Measurements from ENCODE around the gene CDHR2.

The CDHR2 gene

GRCh38 chr5:176538989-176539384 is 10.2 kb upstream of the CDHR2 start:
- peaks cover 20 to 60% (median 56%) of the 10 kb centered on the region in 5 donors for H3K4me1 ChIP-seq (ENCODE audit: control insufficient read depth in 5 of 5, insufficient read depth in 5 of 5, low read length in 5 of 5)
- H3K9me3 ChIP-seq (ENCODE audit: control insufficient read depth in 5 of 5, low read length in 5 of 5) = no peaks in the 10 kb centered on the region
- no peak overlapping the region for H3K27ac ChIP-seq (ENCODE audit: low read depth, low read length)
- H3K9ac ChIP-seq (ENCODE audit: low read length in 5 of 5) = no peak overlapping the region
- H3K4me3 ChIP-seq (ENCODE audit: low read depth in 1 of 5, low read length in 5 of 5) = no peak overlapping the region
- H3K36me3 ChIP-seq (ENCODE audit: control insufficient read depth in 5 of 5, insufficient read depth in 5 of 5, low read length in 5 of 5) = no peaks in the 10 kb centered on the region
- no peaks in the 10 kb centered on the region for H3K27me3 ChIP-seq (ENCODE audit: control insufficient read depth in 5 of 5, insufficient read depth in 4 of 5, low read length in 5 of 5)

- Histone ChIP-seq H3K27me3 (ENCODE audit: control insufficient read depth in 5 of 5, insufficient read depth in 4 of 5, low read length in 5 of 5) (no peaks in the 10 kb centered on the region), H3K4me1 (ENCODE audit: control insufficient read depth in 5 of 5, insufficient read depth in 5 of 5, low read length in 5 of 5) (peaks cover 7 to 47% (median 43%) of the 10 kb centered on the region in 5 donors), H3K27ac (ENCODE audit: low read depth, low read length) (no peak overlapping the region), H3K36me3 (ENCODE audit: control insufficient read depth in 5 of 5, insufficient read depth in 5 of 5, low read length in 5 of 5) (no peaks in the 10 kb centered on the region), H3K9me3 (ENCODE audit: control insufficient read depth in 5 of 5, low read length in 5 of 5) (no peaks in the 10 kb centered on the region), H3K4me3 (ENCODE audit: low read depth in 1 of 5, low read length in 5 of 5) (no peak overlapping the region), H3K9ac (ENCODE audit: low read length in 5 of 5) (no peak overlapping the region)
Measured at GRCh38 chr5:176540476-176540899, 8.7 kb upstream of the CDHR2 start.

- H3K27ac ChIP-seq (ENCODE audit: low read depth, low read length) = no peak overlapping the region
- H3K4me1 ChIP-seq (ENCODE audit: control insufficient read depth in 5 of 5, insufficient read depth in 5 of 5, low read length in 5 of 5) = peaks cover 5 to 43% (median 39%) of the 10 kb centered on the region in 5 donors
- peak overlapping the region in 1 of 5 donors; percentile 28 for H3K9ac ChIP-seq (ENCODE audit: low read length in 5 of 5)
- no peaks in the 10 kb centered on the region for H3K27me3 ChIP-seq (ENCODE audit: control insufficient read depth in 5 of 5, insufficient read depth in 4 of 5, low read length in 5 of 5)
- peak overlapping the region in 1 of 5 donors; percentile 15 for H3K4me3 ChIP-seq (ENCODE audit: low read depth in 1 of 5, low read length in 5 of 5)
- no peaks in the 10 kb centered on the region for H3K36me3 ChIP-seq (ENCODE audit: control insufficient read depth in 5 of 5, insufficient read depth in 5 of 5, low read length in 5 of 5)
- no peaks in the 10 kb centered on the region for H3K9me3 ChIP-seq (ENCODE audit: control insufficient read depth in 5 of 5, low read length in 5 of 5)
Measured at GRCh38 chr5:176540956-176541337, 8.2 kb upstream of the CDHR2 start.

- Histone ChIP-seq H3K27ac (ENCODE audit: low read depth, low read length) (no peak overlapping the region), H3K27me3 (ENCODE audit: control insufficient read depth in 5 of 5, insufficient read depth in 4 of 5, low read length in 5 of 5) (no peaks in the 10 kb centered on the region), H3K9me3 (ENCODE audit: control insufficient read depth in 5 of 5, low read length in 5 of 5) (no peaks in the 10 kb centered on the region), H3K4me3 (ENCODE audit: low read depth in 1 of 5, low read length in 5 of 5) (peak overlapping the region in 2 of 5 donors; percentile 1 to 77), H3K9ac (ENCODE audit: low read length in 5 of 5) (peak overlapping the region in 1 of 5 donors; percentile 28), H3K4me1 (ENCODE audit: control insufficient read depth in 5 of 5, insufficient read depth in 5 of 5, low read length in 5 of 5) (peaks cover 2 to 38% (median 33%) of the 10 kb centered on the region in 5 donors), H3K36me3 (ENCODE audit: control insufficient read depth in 5 of 5, insufficient read depth in 5 of 5, low read length in 5 of 5) (no peaks in the 10 kb centered on the region)
Measured at GRCh38 chr5:176541338-176542134, 7.6 kb upstream of the CDHR2 start.

GRCh38 chr5:176542135-176542595 is 7.0 kb upstream of the CDHR2 start:
- Histone ChIP-seq H3K9me3 (ENCODE audit: control insufficient read depth in 5 of 5, low read length in 5 of 5) (no peaks in the 10 kb centered on the region), H3K4me1 (ENCODE audit: control insufficient read depth in 5 of 5, insufficient read depth in 5 of 5, low read length in 5 of 5) (peaks cover 2 to 38% (median 33%) of the 10 kb centered on the region in 5 donors), H3K36me3 (ENCODE audit: control insufficient read depth in 5 of 5, insufficient read depth in 5 of 5, low read length in 5 of 5) (no peaks in the 10 kb centered on the region), H3K9ac (ENCODE audit: low read length in 5 of 5) (peak overlapping the region in 3 of 5 donors; percentile 28 to 67 (median 64)), H3K27ac (ENCODE audit: low read depth, low read length) (no peak overlapping the region), H3K27me3 (ENCODE audit: control insufficient read depth in 5 of 5, insufficient read depth in 4 of 5, low read length in 5 of 5) (no peaks in the 10 kb centered on the region), H3K4me3 (ENCODE audit: low read depth in 1 of 5, low read length in 5 of 5) (peak overlapping the region; percentile 58 to 89 (median 70))

- Histone ChIP-seq H3K27me3 (ENCODE audit: control insufficient read depth in 5 of 5, insufficient read depth in 4 of 5, low read length in 5 of 5) (peaks cover 0 to 4% (median 0%) of the 10 kb centered on the region in 5 donors), H3K9ac (ENCODE audit: low read length in 5 of 5) (peak overlapping the region in 4 of 5 donors; percentile 58 to 67 (median 64)), H3K36me3 (ENCODE audit: control insufficient read depth in 5 of 5, insufficient read depth in 5 of 5, low read length in 5 of 5) (no peaks in the 10 kb centered on the region), H3K4me3 (ENCODE audit: low read depth in 1 of 5, low read length in 5 of 5) (peak overlapping the region; percentile 69 to 89 (median 77)), H3K27ac (ENCODE audit: low read depth, low read length) (no peak overlapping the region), H3K4me1 (ENCODE audit: control insufficient read depth in 5 of 5, insufficient read depth in 5 of 5, low read length in 5 of 5) (peaks cover 2 to 38% (median 33%) of the 10 kb centered on the region in 5 donors), H3K9me3 (ENCODE audit: control insufficient read depth in 5 of 5, low read length in 5 of 5) (no peaks in the 10 kb centered on the region)
Measured at GRCh38 chr5:176542596-176543427, 6.3 kb upstream of the CDHR2 start.

GRCh38 chr5:176543428-176544182 is 5.5 kb upstream of the CDHR2 start:
- Histone ChIP-seq H3K4me3 (ENCODE audit: low read depth in 1 of 5, low read length in 5 of 5) (peak overlapping the region; percentile 74 to 89 (median 77)), H3K9me3 (ENCODE audit: control insufficient read depth in 5 of 5, low read length in 5 of 5) (no peaks in the 10 kb centered on the region), H3K27me3 (ENCODE audit: control insufficient read depth in 5 of 5, insufficient read depth in 4 of 5, low read length in 5 of 5) (peaks cover 0 to 4% (median 0%) of the 10 kb centered on the region in 5 donors), H3K36me3 (ENCODE audit: control insufficient read depth in 5 of 5, insufficient read depth in 5 of 5, low read length in 5 of 5) (no peaks in the 10 kb centered on the region), H3K4me1 (ENCODE audit: control insufficient read depth in 5 of 5, insufficient read depth in 5 of 5, low read length in 5 of 5) (peaks cover 2 to 31% (median 27%) of the 10 kb centered on the region in 5 donors), H3K27ac (ENCODE audit: low read depth, low read length) (no peak overlapping the region), H3K9ac (ENCODE audit: low read length in 5 of 5) (peak overlapping the region; percentile 48 to 80 (median 57))

- Histone ChIP-seq H3K4me3 (ENCODE audit: low read depth in 1 of 5, low read length in 5 of 5) (no peak overlapping the region), H3K9ac (ENCODE audit: low read length in 5 of 5) (peak overlapping the region in 1 of 5 donors; percentile 7), H3K9me3 (ENCODE audit: control insufficient read depth in 5 of 5, low read length in 5 of 5) (no peaks in the 10 kb centered on the region), H3K36me3 (ENCODE audit: control insufficient read depth in 5 of 5, insufficient read depth in 5 of 5, low read length in 5 of 5) (no peaks in the 10 kb centered on the region), H3K4me1 (ENCODE audit: control insufficient read depth in 5 of 5, insufficient read depth in 5 of 5, low read length in 5 of 5) (peaks cover 2 to 30% (median 27%) of the 10 kb centered on the region in 5 donors), H3K27ac (ENCODE audit: low read depth, low read length) (no peak overlapping the region), H3K27me3 (ENCODE audit: control insufficient read depth in 5 of 5, insufficient read depth in 4 of 5, low read length in 5 of 5) (peaks cover 5 to 13% (median 9%) of the 10 kb centered on the region in 5 donors)
Measured at GRCh38 chr5:176545388-176545736, 3.8 kb upstream of the CDHR2 start.

- Histone ChIP-seq H3K36me3 (ENCODE audit: control insufficient read depth in 5 of 5, insufficient read depth in 5 of 5, low read length in 5 of 5) (no peaks in the 10 kb centered on the region), H3K4me3 (ENCODE audit: low read depth in 1 of 5, low read length in 5 of 5) (no peak overlapping the region), H3K27me3 (ENCODE audit: control insufficient read depth in 5 of 5, insufficient read depth in 4 of 5, low read length in 5 of 5) (peaks cover 9 to 16% (median 11%) of the 10 kb centered on the region in 5 donors), H3K4me1 (ENCODE audit: control insufficient read depth in 5 of 5, insufficient read depth in 5 of 5, low read length in 5 of 5) (peaks cover 2 to 32% (median 26%) of the 10 kb centered on the region in 5 donors), H3K27ac (ENCODE audit: low read depth, low read length) (no peak overlapping the region), H3K9me3 (ENCODE audit: control insufficient read depth in 5 of 5, low read length in 5 of 5) (no peaks in the 10 kb centered on the region), H3K9ac (ENCODE audit: low read length in 5 of 5) (peak overlapping the region in 1 of 5 donors; percentile 7)
Measured at GRCh38 chr5:176545737-176546509, 3.2 kb upstream of the CDHR2 start.
